ENCODE data around the gene ST3GAL4. TPM values are rescaled to one million over a fixed set of nuclear protein-coding genes. Genes with fewer than 3 reads are reported as not detected.

Gene ST3GAL4
- total RNA-seq, 1 experiment from 2014 or later = 46.2 TPM

DNA sequence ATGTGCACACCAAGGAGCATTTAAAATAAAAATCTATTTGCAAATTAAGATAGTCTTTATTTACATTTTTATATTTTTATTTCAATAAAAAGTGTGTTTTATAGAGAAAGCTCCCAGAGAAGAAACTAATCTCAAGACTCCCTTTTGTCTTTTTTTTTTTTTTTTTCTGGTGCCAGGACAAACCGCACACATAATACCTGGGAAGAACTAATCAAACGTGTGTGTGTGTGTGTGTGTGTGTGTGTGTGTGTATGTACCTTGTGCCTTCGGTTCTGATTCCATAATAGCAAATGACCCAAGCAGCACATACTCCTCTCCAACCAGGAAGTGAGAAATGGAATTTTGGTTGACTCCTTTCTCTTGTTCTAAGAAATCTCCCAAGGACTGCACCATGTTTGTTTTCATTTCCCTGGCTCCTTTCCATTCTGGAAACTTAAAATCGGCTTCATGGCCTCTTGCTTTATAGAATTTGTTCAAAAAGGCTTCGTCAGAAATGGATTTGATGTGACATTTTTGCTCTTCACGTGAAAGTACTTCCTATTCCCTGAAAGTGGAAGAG lies 65.3 kb downstream of the ST3GAL4 start:
- no peak overlapping the region for H2AFZ ChIP-seq
- no TSS peak for BruUV-seq (replicated peaks)
- DNase-seq = no peak
- H3K9me3 ChIP-seq (ENCODE audit: insufficient read depth, low read depth) = no peaks in the 10 kb centered on the region
- H3K79me2 ChIP-seq (ENCODE audit: low read depth) = no peaks in the 10 kb centered on the region
- TF ChIP-seq, protein P1, sequence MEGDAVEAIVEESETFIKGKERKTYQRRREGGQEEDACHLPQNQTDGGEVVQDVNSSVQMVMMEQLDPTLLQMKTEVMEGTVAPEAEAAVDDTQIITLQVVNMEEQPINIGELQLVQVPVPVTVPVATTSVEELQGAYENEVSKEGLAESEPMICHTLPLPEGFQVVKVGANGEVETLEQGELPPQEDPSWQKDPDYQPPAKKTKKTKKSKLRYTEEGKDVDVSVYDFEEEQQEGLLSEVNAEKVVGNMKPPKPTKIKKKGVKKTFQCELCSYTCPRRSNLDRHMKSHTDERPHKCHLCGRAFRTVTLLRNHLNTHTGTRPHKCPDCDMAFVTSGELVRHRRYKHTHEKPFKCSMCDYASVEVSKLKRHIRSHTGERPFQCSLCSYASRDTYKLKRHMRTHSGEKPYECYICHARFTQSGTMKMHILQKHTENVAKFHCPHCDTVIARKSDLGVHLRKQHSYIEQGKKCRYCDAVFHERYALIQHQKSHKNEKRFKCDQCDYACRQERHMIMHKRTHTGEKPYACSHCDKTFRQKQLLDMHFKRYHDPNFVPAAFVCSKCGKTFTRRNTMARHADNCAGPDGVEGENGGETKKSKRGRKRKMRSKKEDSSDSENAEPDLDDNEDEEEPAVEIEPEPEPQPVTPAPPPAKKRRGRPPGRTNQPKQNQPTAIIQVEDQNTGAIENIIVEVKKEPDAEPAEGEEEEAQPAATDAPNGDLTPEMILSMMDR (conservative IDR thresholded peaks at IDR 0.05) = no peak
- H3K4me1 ChIP-seq (replicated peaks; ENCODE audit: insufficient read depth) = 0 out of 2 replicates have a peak, but pooled peaks cover 2% of the 10 kb centered on the region
- H3K4me3 ChIP-seq = no peak overlapping the region
- H3K9me2 ChIP-seq (ENCODE audit: insufficient read depth) = no peaks in the 10 kb centered on the region
- no peaks in the 10 kb centered on the region for H4K20me1 ChIP-seq (ENCODE audit: insufficient read depth)
- POLR2A ChIA-PET (ENCODE audit: unreplicated experiment) = no interaction called here
- CTCF ChIA-PET = no interaction called here
- H3K27me3 ChIP-seq (ENCODE audit: insufficient read depth, low read depth) = no peaks in the 10 kb centered on the region
- peaks cover 8% of the 10 kb centered on the region; the same call in 1 of the 2 replicates for H3F3A ChIP-seq (ENCODE audit: insufficient read depth, low read depth)
- no peak overlapping the region for H3K4me2 ChIP-seq
- H3K27ac ChIP-seq = no peak overlapping the region
- intact Hi-C loops (cut with micrococcal nuclease; ENCODE audit: unreplicated experiment) = no loop called here
- peaks cover 7% of the 10 kb centered on the region for H3K36me3 ChIP-seq (ENCODE audit: low read depth)

DNA sequence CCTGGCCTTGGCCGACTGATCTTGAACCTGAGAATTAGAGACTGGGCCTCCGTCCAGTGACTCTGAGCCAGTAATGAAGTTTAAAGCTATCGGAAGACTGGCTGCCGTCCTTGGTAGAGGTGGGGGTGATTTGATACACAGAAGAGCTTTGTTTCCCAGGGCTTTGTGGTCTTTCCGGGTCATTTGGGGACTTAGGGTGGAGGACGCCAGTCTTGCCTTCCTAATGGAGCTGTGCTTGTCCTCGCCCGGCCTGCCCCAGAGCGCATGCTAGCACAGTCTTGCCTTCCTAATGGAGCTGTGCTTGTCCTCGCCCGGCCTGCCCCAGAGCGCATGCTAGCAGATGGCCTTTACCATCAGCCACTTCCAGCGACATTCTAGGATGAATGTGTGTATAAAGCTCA lies 65.8 kb downstream of the ST3GAL4 start:
- TF ChIP-seq, protein P1 (conservative IDR thresholded peaks at IDR 0.05) = no peak
- no peak for TF ChIP-seq EZH2 (IDR thresholded peaks at IDR 0.05; ENCODE audit: low read depth)
- Histone ChIP-seq H3K79me2 (ENCODE audit: low read depth) (no peaks in the 10 kb centered on the region), H3K27me3 (ENCODE audit: insufficient read depth, low read depth) (no peaks in the 10 kb centered on the region), H4K20me1 (ENCODE audit: insufficient read depth) (no peaks in the 10 kb centered on the region), H2AFZ (no peak overlapping the region), H3K4me3 (no peak overlapping the region), H3K36me3 (ENCODE audit: low read depth) (peaks cover 7% of the 10 kb centered on the region), H3K9me2 (ENCODE audit: insufficient read depth) (no peaks in the 10 kb centered on the region), H3F3A (ENCODE audit: insufficient read depth, low read depth) (peaks cover 10% of the 10 kb centered on the region; the same call in 1 of the 2 replicates), H3K9me3 (ENCODE audit: insufficient read depth, low read depth) (no peaks in the 10 kb centered on the region), H3K27ac (no peak overlapping the region), H3K4me1 (replicated peaks; ENCODE audit: insufficient read depth) (0 out of 2 replicates have a peak, but pooled peaks cover 5% of the 10 kb centered on the region), H3K4me2 (no peak overlapping the region)
- no TSS peak for BruUV-seq (replicated peaks)
- intact Hi-C loops (cut with micrococcal nuclease; ENCODE audit: unreplicated experiment) = no loop called here
- no peak for DNase-seq
- CTCF ChIA-PET = no interaction called here
- POLR2A ChIA-PET (ENCODE audit: unreplicated experiment) = no interaction called here

DNA sequence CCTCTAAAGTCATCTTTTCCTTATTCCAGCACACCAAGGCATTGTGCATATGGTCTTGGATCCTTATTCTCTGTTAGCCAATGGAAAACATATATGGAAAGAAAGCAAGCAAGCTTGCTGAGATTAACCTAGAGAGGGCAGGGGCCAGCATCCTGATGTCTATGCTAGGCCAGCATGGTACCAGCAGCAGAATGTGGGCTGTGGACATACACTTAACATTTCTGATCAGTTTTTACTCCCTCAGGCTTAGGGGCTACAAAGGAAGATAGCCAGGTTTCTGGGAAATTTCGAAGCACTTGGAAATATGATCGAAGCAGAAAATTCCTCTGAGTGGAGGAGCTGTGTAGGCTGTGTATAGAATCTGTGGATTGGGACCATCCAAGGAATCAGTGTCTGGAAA lies 67.0 kb downstream of the ST3GAL4 start:
- H2AFZ ChIP-seq = no peak overlapping the region
- no peaks in the 10 kb centered on the region for H3K9me3 ChIP-seq (ENCODE audit: insufficient read depth, low read depth)
- no peak for TF ChIP-seq EZH2 (IDR thresholded peaks at IDR 0.05; ENCODE audit: low read depth)
- TF ChIP-seq, protein P1 (conservative IDR thresholded peaks at IDR 0.05) = no peak
- H3K79me2 ChIP-seq (ENCODE audit: low read depth) = no peaks in the 10 kb centered on the region
- no peaks in the 10 kb centered on the region for H3K9me2 ChIP-seq (ENCODE audit: insufficient read depth)
- intact Hi-C loops (cut with micrococcal nuclease; ENCODE audit: unreplicated experiment) = no loop called here
- DNase-seq = no peak
- CTCF ChIA-PET = no interaction called here
- no TSS peak for BruUV-seq (replicated peaks)
- H3K27ac ChIP-seq = no peak overlapping the region
- H3K36me3 ChIP-seq (ENCODE audit: low read depth) = peaks cover 3% of the 10 kb centered on the region; the same call in 1 of the 2 replicates
- H3K4me2 ChIP-seq = no peak overlapping the region
- 0 out of 2 replicates have a peak, but pooled peaks cover 5% of the 10 kb centered on the region for H3K4me1 ChIP-seq (replicated peaks; ENCODE audit: insufficient read depth)
- no peaks in the 10 kb centered on the region for H4K20me1 ChIP-seq (ENCODE audit: insufficient read depth)
- peaks cover 10% of the 10 kb centered on the region; the same call in 1 of the 2 replicates for H3F3A ChIP-seq (ENCODE audit: insufficient read depth, low read depth)
- no peak overlapping the region for H3K4me3 ChIP-seq
- POLR2A ChIA-PET (ENCODE audit: unreplicated experiment) = no interaction called here
- H3K27me3 ChIP-seq (ENCODE audit: insufficient read depth, low read depth) = no peaks in the 10 kb centered on the region

Data from PC-9 (cell line).